Transverse colon (tissue), 4 donors: ENCODE measurements around the gene ATAD1. TPM values are rescaled to one million over a fixed set of nuclear protein-coding genes. Genes with fewer than 3 reads are reported as not detected.

ENCODE experiments used
- DNase-seq: peaks from one replicate; pipeline ENCODE4 v3.0.0-alpha.2; 2019
- H3K27ac ChIP-seq, 4 donors: fragments of 200-600 bp; sonication (generic); 2 replicates each; pipeline ENCODE4 v1.5.1; 2016 to 2018; ENCODE audit warnings: inconsistent platforms in 4 of 4
- H3K27me3 ChIP-seq: fragments of 200-600 bp; sonication (generic); 2 replicates; pipeline ENCODE4 v1.5.1; 2017; ENCODE audit warnings: inconsistent platforms
- H3K36me3 ChIP-seq, 4 donors: fragments of 200-600 bp; sonication (generic); 2 replicates each; pipeline ENCODE4 v1.5.1; 2017 to 2019; ENCODE audit warnings: inconsistent platforms in 4 of 4
- H3K4me1 ChIP-seq, 4 donors: fragments of 200-600 bp; sonication (generic); 2 replicates each; pipeline ENCODE4 v1.5.1; 2017 to 2020; ENCODE audit warnings: inconsistent platforms in 4 of 4
- H3K4me3 ChIP-seq, 4 donors: fragments of 200-600 bp; sonication (generic); 1 replicate in 1 of 4; 2 replicates in 3 of 4; pipeline versions ENCODE4 v1.5.1 to v1.6.1; 2017 to 2019; ENCODE audit warnings: inconsistent platforms in 4 of 4
- H3K9me3 ChIP-seq, 2 donors: fragments of 200-600 bp; sonication (generic); 2 replicates each; pipeline ENCODE4 v1.5.1; 2017 to 2019; ENCODE audit warnings: inconsistent platforms in 2 of 2
- CTCF ChIP-seq, 5 experiments: fragments of 200-600 bp in 3 of 5; fragments of 450-650 bp in 2 of 5; sonication (generic) in 3 of 5; IDR thresholded peaks; 1 replicate in 2 of 5; 2 replicates in 3 of 5; pipeline ENCODE4 v1.5.1; 2016 to 2017; ENCODE audit warnings: antibody characterized with exemption in 5 of 5, inconsistent platforms in 3 of 5, mild to moderate bottlenecking in 2 of 5, moderate library complexity in 1 of 5
- EP300 ChIP-seq: sonication (generic); formaldehyde crosslinking; IDR thresholded peaks from one replicate; pipeline ENCODE4 v1.6.1; 2017; ENCODE audit warnings: antibody characterized with exemption, low read depth
- POLR2A ChIP-seq: fragments of 450-650 bp; IDR thresholded peaks from one replicate; pipeline ENCODE4 v1.6.1; 2016; ENCODE audit warnings: antibody characterized with exemption, mild to moderate bottlenecking, moderate library complexity
- POLR2AphosphoS5 ChIP-seq, 3 donors: sonication (generic); formaldehyde crosslinking; IDR thresholded peaks; one replicate each; pipeline ENCODE4 v1.6.1; 2016; ENCODE audit warnings: antibody characterized with exemption in 3 of 3
- WGBS, 2 donors: methylation state at CpG; one replicate each; pipeline ENCODE4 v1.1.5; 2018; ENCODE audit warnings: low coverage in 1 of 2; 5-methylcytosine and 5-hydroxymethylcytosine counted together
- in situ Hi-C, 4 donors: fragments of 200-750 bp; cut with MboI; loops; one replicate each; pipeline versions ENCODE4 v1.15.0 to v1.15.1; 2017; ENCODE audit warnings: low sequenced_read_pairs in 3 of 4, low pct_ligation_motif_present in 1 of 4, low pct_unique_long_range_greater_than_20kb in 1 of 4
- intact Hi-C: fragments of 100-400 bp; cut with DNase I; formaldehyde crosslinking; loops from one replicate; pipeline ENCODE4 v1.15.1; 2023; ENCODE audit warnings: low total_unique reads
- total RNA-seq, 4 donors: library from RNA; depleted of rRNA; stranded (reverse); fragments of >200 nt; gene quantifications; one replicate each; pipeline ENCODE4 v1.1.0, GENCODE V29; 2016

Gene ATAD1
- total RNA-seq, 4 donors from 2014 or later: 8.6 to 43.5 (median 35.8) TPM

- Histone ChIP-seq H3K36me3 (no peaks in the 10 kb centered on the region), H3K27ac (peak overlapping the region; percentile 58 to 79 (median 75)), H3K4me3 (no peak overlapping the region), H3K4me1 (peaks cover 0 to 26% (median 18%) of the 10 kb centered on the region in 4 donors), H3K9me3 (no peaks in the 10 kb centered on the region), H3K27me3 (no peaks in the 10 kb centered on the region)
- TF ChIP-seq POLR2AphosphoS5 (IDR thresholded peaks at IDR 0.05) (peak in 1 of 3 donors; percentile 15), EP300 (no peak)
- intact Hi-C loops (no loop called here), in situ Hi-C loops (loop anchor here in 1 of 4 donors (10.0 kb wide), 1 partner anchor 69 kb away; the partner anchor contains the start of gene PAPSS2)
- DNase-seq: no peak
- WGBS, 2 donors: 30 to 34% methylated on average over 6 of the region's 6 CpGs
These were observed 94.5 kb downstream of the ATAD1 start for GRCh38 chr10:87723500-87723899.

- Histone ChIP-seq H3K27me3 (no peaks in the 10 kb centered on the region), H3K36me3 (no peaks in the 10 kb centered on the region), H3K4me3 (no peak overlapping the region), H3K4me1 (peaks cover 0 to 26% (median 18%) of the 10 kb centered on the region in 4 donors), H3K27ac (peak overlapping the region; percentile 58 to 79 (median 75)), H3K9me3 (no peaks in the 10 kb centered on the region)
- in situ Hi-C loops: loop anchor here in 1 of 4 donors (10.0 kb wide), 1 partner anchor 68 kb away; the partner anchor contains the start of gene PAPSS2
- 49% methylated on average over 4 of the region's 4 CpGs; no CpG with 5 or more reads in 1 of the 2 donors for WGBS, 2 donors
- DNase-seq: no peak
- intact Hi-C loops: no loop called here
- TF ChIP-seq POLR2AphosphoS5 (IDR thresholded peaks at IDR 0.05) (peak in 1 of 3 donors; percentile 25), POLR2A (no peak)
These were observed 95.3 kb downstream of the ATAD1 start for GRCh38 chr10:87722716-87723115.

GRCh38 chr10:87721781-87722180 lies 96.2 kb downstream of the ATAD1 start:
- DNase-seq: no peak
- peaks cover 0 to 26% (median 18%) of the 10 kb centered on the region in 4 donors for H3K4me1 ChIP-seq
- no peaks in the 10 kb centered on the region for H3K9me3 ChIP-seq
- H3K27ac ChIP-seq: peak overlapping the region in 3 of 4 donors; percentile 58 to 79 (median 75)
- no peaks in the 10 kb centered on the region for H3K27me3 ChIP-seq
- TF ChIP-seq CTCF (IDR thresholded peaks at IDR 0.05) (no peak), POLR2A (no peak), EP300 (no peak), POLR2AphosphoS5 (IDR thresholded peaks at IDR 0.05) (no peak)
- peaks cover 0 to 5% (median 0%) of the 10 kb centered on the region in 4 donors for H3K36me3 ChIP-seq
- 72 to 79% methylated on average over 2 of the region's 2 CpGs for WGBS, 2 donors
- intact Hi-C loops: no loop called here
- H3K4me3 ChIP-seq: no peak overlapping the region
- in situ Hi-C loops: loop anchor here in 1 of 4 donors (10.0 kb wide), 1 partner anchor 67 kb away; the partner anchor contains the start of gene PAPSS2

GRCh38 chr10:87720665-87721064 lies 97.4 kb downstream of the ATAD1 start:
- H3K36me3 ChIP-seq: peaks cover 0 to 5% (median 0%) of the 10 kb centered on the region in 4 donors
- in situ Hi-C loops: loop anchor here in 1 of 4 donors (10.0 kb wide), 1 partner anchor 66 kb away; the partner anchor contains the start of gene PAPSS2
- no peaks in the 10 kb centered on the region for H3K9me3 ChIP-seq
- TF ChIP-seq POLR2A: no peak
- no peak for TF ChIP-seq EP300
- no peak for TF ChIP-seq POLR2AphosphoS5 (IDR thresholded peaks at IDR 0.05)
- peaks cover 0 to 26% (median 18%) of the 10 kb centered on the region in 4 donors for H3K4me1 ChIP-seq
- peak overlapping the region in 1 of 4 donors; percentile 75 for H3K27ac ChIP-seq
- WGBS, 2 donors: 83 to 100% methylated on average over 1 of the region's 1 CpG
- H3K4me3 ChIP-seq: no peak overlapping the region
- no peaks in the 10 kb centered on the region for H3K27me3 ChIP-seq
- intact Hi-C loops: no loop called here
- DNase-seq: no peak

GRCh38 chr10:87716348-87716670 lies 101.7 kb downstream of the ATAD1 start:
- Histone ChIP-seq H3K36me3 (peaks cover 0 to 16% (median 0%) of the 10 kb centered on the region in 4 donors), H3K27me3 (no peaks in the 10 kb centered on the region), H3K27ac (no peak overlapping the region), H3K9me3 (no peaks in the 10 kb centered on the region), H3K4me3 (no peak overlapping the region), H3K4me1 (peaks cover 0 to 1% (median 1%) of the 10 kb centered on the region in 4 donors)
- intact Hi-C loops: no loop called here
- TF ChIP-seq POLR2AphosphoS5 (IDR thresholded peaks at IDR 0.05) (no peak), CTCF (IDR thresholded peaks at IDR 0.05) (no peak), EP300 (no peak), POLR2A (no peak)
- 69 to 73% methylated on average over 2 to 4 of the region's 4 CpGs for WGBS, 2 donors
- DNase-seq: no peak
- in situ Hi-C loops: no loop called here
